ENCODE data around the gene SPARCL1.
"Not testable (repeated sequence)": the region's sequence is repeated elsewhere in the genome, so short reads cannot be mapped to it uniquely, and the experiment has no call there.

The SPARCL1 gene

DNA sequence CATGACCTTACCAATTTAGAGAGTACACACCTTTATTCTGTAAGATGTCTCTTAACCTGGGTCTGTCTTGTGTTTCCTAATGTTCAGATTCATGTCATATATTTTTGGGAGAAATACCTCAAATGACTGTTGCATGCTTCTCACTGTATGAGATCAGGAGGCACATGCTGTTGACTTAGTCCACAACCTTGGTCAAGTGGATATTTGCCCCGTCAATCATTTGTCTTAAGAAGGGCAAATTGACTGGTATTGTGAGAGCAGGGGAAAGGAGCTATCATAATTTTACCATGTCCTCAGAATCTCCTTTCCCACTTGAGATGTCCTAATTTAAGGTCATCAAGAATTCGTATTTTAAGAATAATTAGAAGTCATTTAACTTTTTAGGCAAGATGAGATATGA is 95.8 kb downstream of the SPARCL1 start:
- DNase-seq, result no peak

- DNase-seq, result no peak
These were observed 99.1 kb downstream of the SPARCL1 start for GRCh38 chr4:87430038-87430437.

DNA sequence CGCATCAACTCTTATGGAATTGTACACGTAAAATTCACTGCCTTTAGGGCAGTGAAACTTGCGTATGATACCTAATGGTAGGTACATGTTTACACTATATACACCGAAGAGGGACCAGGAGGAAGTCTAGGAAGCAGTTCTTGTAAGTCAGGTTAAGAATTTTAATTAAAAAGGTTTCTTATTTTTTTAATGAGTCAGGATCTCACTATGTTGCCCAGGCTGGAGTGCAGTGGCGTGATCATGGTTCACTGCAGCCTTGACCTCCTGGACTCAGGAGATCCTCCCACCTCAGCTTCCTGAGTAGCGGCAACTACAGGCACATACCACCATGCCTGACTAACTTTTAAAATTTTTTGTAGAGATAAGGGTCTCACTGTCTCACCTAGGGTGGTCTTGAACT is 100.2 kb downstream of the SPARCL1 start:
- no peak for DNase-seq

DNA sequence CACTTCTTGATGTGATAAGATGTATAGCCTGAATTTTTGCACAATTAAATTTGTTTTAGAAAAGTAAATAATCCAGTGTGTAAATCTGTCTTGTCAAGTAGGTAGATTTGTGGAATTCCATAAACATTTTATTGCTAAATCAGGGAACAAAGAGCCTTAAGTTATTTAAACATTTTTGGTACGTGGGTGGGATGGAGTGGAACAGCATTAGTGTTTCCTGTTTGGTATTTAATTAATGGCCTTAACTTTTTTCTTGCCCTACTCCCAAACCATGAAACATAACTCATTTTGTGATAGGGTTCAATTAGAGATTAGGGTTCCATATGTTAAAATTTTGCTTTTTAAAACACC is 101.7 kb downstream of the SPARCL1 start:
- DNase-seq, result no peak

GRCh38 chr4:87426865-87427517 is 102.2 kb downstream of the SPARCL1 start:
- DNase-seq, result no peak

GRCh38 chr4:87425711-87426110 is 103.5 kb downstream of the SPARCL1 start:
- DNase-seq, result no peak

- DNase-seq, result not testable (repeated sequence)
These were observed 105.1 kb downstream of the SPARCL1 start for GRCh38 chr4:87424099-87424543.
